Measurements from ENCODE around the gene CACYBP.

CACYBP gene

DNA sequence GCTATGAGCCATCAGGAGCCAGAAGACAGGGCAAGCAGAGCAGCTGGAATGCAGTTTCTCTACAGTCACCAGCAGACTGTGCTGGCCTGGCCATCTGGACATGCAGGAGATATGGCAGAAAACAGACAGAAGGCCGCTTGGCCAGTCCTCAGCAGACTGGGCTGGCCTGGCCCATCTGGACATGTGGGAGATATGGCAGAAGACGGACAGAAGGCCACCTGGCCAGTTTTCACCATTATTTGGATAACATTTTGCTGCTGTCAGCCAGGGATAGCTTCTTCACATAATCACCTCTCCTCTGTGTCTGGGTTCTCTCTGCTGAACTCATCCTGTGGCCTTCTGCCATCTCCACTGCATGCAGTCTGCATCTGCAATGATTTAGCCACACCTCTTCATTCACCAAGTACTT lies 25.0 kb upstream of the CACYBP start:
- no peak for DNase-seq (ENCODE audit: low read depth)

DNA sequence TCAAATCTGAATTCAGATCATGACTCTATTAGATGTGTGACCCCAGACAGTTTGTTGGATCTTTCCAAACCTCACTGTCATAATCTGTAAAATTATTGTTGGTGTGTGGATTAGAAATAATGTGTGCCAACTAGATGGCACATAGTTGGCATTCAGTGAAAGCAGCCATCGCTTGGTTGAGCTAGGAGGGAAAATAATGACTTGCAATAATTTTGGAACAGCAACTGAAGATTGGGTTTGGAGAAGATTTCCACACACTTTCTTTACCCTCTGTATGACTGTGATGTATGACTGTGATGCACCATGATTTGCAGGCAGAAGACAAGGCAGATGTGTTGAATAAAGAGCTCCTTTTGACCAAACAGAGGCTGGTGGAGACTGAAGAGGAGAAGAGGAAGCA lies 24.0 kb upstream of the CACYBP start:
- DNase-seq (ENCODE audit: low read depth) = no peak

GRCh38 chr1:174976436-174977108 lies 23.2 kb upstream of the CACYBP start:
- no peak for DNase-seq (ENCODE audit: low read depth)

DNA sequence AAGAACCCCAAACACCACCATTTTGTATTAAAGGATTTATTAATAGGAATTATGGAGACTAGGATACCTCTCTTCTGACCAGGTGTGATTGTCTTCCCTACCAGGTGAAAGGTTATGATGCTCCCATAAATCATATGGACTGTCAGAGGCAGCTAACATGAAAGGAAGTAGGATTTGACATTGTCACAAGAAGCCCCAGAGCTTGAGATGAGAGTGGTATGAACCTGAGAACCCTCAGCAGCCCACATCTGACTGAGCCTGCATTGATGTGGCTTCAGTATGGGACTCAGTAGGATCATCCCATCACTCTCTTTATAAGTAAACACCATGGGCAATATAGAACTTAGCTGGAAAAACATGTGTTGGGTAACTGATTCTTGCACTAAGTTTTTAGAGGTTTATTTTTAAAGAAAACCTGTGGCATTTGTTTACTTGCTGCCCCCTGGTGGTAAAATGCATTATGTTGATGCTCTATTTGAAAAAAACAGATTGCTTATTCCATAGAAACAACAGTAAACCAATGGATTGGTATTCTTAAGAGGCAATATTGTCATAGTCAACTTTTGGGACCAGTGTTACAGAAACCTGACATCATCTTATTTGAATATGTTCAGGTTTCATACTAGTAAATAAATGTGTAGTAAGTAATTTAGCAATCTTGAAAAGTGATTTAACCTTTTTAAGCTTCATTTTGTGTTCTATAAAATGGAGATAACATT lies 16.6 kb upstream of the CACYBP start:
- DNase-seq (ENCODE audit: low read depth) = no peak

DNA sequence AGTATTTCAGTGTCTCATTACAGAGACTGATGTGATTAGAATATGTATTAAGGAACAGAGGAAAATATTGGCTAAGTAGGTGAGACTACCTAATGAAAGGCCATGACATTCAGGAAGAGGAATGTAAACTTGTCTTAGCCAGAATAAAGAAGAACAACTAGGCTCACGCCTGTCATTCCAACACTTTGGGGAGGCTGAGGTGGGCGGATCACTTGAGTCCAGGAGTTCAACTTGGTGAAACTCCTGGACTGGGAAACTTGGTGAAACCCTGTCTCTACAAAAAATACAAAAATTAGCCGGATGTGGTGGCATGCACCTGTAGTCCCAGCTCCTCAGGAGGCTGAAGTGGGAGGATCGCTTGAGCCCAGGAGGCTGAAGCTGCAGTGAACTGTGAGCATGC lies 14.8 kb upstream of the CACYBP start:
- no peak for DNase-seq (ENCODE audit: low read depth)

DNA sequence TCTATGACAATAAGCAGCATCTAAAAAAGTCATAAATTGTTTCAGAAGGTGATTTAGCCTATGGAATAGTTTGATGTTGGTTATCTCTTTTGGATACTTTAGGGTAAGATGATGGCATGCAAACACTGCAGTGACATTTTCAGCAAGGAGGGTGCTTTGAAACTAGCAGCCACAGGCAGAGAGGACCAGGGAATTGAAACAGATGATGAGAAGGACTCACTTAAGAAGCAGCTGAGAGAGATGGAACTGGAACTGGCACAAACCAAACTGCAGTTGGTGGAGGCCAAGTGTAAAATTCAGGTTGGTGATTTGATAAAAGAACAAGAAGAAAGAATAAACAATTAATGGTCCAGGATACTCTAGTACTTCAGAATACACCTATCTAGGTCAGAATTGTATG lies 11.2 kb upstream of the CACYBP start:
- no peak for DNase-seq (ENCODE audit: low read depth)

DNA sequence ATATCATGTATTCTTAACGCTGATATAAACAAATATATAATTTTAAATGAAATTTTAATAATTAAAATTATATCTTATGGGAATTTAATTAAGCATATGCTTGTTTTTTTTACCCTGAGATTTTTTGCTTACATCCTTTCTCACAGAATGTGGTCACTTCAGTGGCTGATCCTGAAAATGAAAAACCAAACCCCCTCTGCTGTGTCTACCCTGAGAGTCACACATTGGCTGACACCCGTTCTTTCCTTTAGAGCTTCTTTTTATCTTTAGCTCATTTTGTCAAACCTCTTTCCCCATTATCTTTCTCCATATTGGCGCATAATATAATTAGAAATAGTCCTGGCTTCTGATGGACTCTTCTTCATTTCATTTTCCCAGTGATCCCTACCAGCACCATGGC lies 10.8 kb upstream of the CACYBP start:
- no peak for DNase-seq (ENCODE audit: low read depth)

GRCh38 chr1:174989536-174990220 lies 10.1 kb upstream of the CACYBP start:
- no peak for DNase-seq (ENCODE audit: low read depth)

DNA sequence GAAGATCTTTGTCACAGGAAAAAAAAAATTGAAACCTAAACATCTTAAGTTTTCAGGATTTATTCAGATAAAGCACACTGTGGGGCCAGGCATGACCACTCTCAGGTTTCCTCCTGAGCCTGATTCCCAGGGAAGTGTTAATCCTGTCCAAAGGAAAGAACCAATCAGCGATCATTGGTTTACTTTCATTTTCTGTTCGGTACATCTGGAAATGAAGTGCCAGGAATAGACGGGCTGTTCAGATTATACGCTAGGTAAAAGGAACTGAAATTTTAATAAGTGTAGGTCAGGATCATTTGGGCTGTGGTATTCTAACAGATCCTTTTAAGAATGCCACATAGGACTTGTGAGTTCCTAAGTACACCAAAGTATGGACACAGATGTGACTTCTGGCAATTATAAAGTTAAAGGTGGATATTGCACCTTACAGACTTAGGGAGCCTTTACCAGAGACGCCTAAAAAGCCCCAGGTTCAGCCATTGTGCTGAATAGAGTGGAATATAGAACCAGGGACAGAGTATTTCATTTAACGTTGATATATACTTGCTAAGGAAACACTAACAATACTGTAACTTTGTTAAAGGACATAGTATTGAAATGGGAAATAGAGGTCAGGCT lies 9.3 kb upstream of the CACYBP start:
- DNase-seq (ENCODE audit: low read depth) = peak; percentile 73

DNA sequence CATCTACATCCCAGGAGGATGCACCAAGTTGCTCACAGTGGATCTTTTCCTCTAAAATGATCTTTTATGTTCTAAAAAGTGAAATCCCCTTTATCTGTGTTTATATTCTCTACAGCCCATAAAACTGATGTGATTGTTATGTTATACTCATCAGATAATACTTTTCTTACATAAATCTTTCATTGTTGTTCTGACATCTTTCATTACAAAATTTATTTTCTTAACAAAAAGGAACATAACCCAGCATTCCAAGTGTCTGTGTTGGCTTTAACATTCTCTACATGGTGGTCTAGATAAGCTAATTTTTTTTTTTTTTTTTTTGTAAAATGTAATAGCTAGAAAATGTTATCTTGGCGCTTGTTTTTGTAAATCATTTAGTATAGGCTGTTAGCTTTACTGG lies 8.3 kb upstream of the CACYBP start:
- DNase-seq (ENCODE audit: low read depth) = no peak

DNA sequence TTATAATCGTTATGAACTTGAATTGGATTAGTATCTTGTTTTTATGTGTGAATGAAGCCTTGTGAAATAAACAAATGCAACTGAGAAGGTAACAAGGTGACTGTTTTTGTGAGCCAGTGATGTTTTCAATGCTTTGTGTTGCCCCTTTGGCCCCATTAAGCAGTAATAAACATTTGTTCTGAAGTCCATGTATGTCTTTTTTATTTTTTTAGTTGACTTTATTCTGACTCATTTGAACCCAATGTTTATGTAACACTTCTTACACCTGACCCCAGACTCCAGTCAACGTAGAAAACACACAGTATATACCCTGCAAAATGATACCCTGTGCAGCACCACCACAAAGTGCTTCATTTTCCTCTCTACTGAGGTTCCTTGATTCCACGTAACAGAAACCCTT lies 4.6 kb upstream of the CACYBP start:
- DNase-seq (ENCODE audit: low read depth) = no peak

DNA sequence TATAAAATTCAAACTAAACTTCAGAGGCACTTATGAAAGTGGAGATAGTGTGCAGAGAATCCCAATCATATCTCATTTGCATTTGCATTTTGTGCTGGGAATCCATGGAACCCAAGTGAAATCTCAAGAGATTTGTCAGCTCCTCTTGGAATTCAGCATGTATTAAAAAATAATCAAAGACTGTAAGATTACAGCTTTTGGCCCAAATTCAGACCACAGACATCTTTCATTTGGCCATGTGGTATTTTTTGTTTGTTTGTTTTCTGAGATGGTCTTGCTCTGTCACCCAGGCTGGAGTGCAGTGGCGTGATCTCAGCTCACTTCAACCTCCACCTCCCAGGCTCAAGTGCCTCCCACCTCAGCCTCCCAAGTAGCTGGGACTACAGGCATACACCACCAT lies 3.8 kb upstream of the CACYBP start:
- DNase-seq (ENCODE audit: low read depth) = no peak

DNA sequence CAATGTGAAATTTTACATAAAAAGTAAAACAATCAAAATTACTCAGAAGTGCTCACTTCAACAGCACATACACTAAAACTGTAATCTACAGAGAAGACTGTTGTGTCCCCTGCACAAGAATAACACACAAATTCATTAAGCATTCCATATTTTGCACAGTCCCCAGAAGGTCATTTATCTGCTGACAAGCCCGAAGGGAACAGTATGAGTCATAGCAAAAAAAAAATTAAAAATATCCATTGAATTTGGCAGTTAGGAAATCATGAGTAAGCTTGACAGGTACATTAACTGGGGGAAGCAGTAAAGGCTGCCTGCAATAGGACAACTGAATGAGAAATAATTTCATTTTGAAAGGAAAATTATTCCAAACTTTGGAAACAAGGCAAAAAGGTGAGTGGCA lies 3.3 kb upstream of the CACYBP start:
- no peak for DNase-seq (ENCODE audit: low read depth)

DNA sequence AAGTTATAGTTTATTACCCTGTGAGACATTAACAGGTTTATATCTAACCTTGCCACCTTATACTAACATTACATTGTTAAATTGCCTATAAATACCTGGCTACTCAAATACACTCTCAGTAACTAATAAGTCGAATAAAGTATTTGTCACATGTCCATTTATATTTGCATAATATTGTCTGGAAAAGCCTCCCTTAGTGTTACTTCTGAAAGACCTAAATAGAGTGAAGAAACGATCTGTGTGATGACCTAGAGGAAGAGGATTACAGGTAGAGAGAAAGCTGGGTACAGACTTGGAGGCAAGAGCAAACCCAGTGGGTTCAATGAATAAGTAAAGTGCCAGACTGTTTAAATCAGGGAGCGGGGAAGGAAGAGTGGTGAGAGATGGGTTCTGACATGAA lies 2.7 kb upstream of the CACYBP start:
- no peak for DNase-seq (ENCODE audit: low read depth)

GRCh38 chr1:174998569-174999215 lies 1.1 kb upstream of the CACYBP start:
- no peak for DNase-seq (ENCODE audit: low read depth)

DNA sequence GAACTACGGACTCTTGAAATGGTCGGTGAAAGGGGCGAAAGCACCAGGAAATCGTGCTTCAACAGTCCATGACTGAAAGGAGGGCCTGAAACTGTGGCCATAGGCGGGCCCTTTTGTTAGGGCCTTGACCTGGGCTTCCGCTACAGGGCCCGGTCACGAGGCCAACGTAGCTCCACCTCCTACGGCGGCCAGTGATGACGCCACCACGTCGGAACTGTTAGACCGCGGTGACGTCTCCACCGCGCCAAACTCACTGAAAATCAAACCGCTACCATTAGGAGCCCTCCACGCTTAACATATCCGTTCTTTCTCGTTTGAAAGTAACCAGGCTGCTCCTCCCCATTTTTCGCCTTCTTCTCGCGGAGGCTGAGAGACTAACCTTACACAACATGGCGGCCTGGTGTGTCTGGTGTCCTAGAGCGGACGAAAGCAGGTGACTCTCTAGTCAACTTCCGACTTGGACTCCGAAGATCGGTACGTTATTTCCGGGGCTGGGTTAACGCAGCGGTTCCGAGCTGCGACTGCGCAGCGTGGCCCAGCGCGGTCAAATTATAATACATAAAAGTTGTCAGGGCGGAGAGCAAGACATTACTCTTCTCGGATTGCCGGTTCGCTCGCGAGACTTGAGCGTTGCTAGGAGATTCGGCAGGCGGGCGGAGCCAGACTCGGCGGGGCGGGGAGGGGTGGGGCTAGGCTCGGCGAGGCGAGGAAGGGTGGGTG lies 371 bp upstream of the CACYBP start:
- peak; percentile 98 for DNase-seq (ENCODE audit: low read depth)

GRCh38 chr1:175000697-175001187 lies 995 bp downstream of the CACYBP start:
- DNase-seq (ENCODE audit: low read depth) = no peak

DNA sequence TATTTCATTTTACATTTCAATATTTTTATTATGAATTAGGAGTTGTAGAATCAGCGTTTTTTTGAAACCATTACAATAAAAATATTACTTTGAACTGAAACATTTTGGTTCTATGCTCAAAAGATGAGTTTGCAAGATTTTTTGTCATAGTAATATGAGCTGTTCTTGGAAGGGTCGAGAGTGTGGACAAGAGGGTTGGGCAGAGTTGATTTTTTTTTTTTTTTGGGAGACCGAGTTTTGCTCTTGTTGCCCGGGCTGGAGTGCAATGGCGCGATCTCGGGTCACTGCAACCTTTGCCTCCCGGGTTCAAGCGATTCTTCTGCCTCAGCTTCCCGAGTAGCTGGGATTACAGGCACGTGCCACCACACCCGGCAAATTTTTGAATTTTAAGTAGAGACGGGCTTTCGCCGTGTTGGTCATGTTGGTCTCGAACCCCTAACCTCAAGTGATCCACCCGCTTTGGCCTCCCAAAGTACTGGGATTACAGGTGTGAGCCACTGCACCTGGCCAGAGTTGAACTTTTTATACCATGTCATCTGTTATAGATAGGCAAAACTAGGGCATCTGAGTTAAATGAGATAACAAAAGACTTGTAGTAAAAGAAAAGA lies 3.3 kb downstream of the CACYBP start:
- DNase-seq (ENCODE audit: low read depth) = no peak

DNA sequence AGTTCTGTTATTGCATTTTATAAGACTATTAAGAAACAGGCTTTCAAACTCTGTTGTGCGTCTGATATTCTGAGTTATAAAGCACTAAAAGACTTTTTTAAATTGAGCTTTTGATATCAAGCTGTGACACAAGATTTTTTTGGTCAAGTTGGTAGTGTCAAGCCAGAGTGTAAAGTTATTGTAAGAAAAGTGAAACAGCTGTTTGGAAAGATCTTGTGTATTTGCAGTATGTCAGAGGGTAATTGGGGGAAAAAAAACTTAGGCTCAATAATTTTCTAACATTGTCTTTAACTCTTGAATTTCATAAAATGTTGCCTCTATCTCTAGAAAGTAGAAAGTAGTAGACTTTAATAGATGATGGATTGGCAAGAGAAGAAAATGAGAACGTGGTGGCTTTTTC lies 3.8 kb downstream of the CACYBP start:
- no peak for DNase-seq (ENCODE audit: low read depth)

DNA sequence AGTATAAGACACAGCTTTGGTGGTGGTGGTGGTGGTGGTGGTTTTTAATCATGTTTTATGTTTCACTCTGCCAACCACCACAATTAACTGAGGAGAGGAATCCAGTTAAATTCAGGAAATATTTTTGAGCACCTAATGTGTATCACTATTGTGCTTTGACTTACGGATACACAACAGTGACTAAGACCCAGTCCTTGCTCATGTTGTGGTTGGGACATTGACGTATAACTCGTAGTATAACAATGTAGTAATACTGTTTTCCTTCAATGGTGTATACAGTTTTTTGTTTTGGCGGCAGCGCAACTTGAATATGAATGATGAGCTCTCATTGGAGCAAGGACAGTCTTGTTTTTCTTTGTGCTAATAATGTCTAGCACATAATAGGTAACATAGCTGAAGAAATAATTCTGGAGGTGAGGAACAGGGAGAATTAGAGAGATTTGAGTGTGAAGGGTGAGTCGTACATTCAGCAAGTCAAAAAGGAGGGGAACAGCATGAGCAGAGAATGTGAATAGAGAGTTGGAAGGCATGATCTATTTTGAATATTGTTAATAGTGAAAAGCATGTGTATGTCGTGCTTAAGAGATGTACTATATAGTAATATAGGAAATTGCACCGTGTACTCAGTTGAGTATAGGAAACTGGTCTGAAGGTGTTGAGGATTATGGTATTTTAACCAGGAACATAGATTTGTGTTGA lies 5.5 kb downstream of the CACYBP start:
- DNase-seq (ENCODE audit: low read depth) = no peak

DNA sequence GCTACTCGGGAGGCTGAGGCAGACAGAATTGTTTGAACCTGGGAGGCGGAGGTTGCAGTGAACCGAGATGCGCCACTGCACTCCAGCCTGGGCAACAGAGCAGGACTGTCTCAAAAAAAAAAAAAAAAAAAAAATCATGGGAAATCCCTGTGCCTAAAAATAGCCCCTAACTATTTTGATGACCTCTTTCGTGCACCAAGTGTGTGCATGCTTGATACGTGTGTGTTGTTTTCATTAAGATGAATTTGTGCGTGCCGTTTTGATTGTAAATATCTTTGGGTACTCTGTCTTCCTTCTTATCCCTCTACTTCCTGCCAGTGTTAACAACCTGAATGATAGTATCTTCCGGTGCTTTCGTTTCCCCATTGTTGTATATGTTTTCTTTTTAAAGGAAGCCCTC lies 9.8 kb downstream of the CACYBP start:
- no peak for DNase-seq (ENCODE audit: low read depth)

Measured in stromal cell of bone marrow (primary cell).